Activated CD4-positive, alpha-beta T cell treated with anti-CD3 and anti-CD28 coated beads, Interleukin-2, amount 10 ng/mL, durations not matched to agents 7 days and 5 days (primary cell): ENCODE results near the gene RAB34. TPM values are rescaled to one million over a fixed set of nuclear protein-coding genes. Genes with fewer than 3 reads are reported as not detected.

ENCODE experiments used
- CTCF ChIA-PET: fragments of 350-600 bp; sonication (Branson Sonifier 250); formaldehyde crosslinking; loops from one replicate; lab custom pipeline; 2021; ENCODE audit warnings: antibody characterized with exemption; lab: Charles Lee
- POLR2A ChIA-PET: fragments of 350-600 bp; sonication (Branson Sonifier 250); formaldehyde crosslinking; loops from one replicate; lab custom pipeline; 2021; ENCODE audit warnings: antibody characterized with exemption; lab: Charles Lee
- DNase-seq: peaks from one replicate; pipeline ENCODE4 v3.0.0-alpha.2; 2020
- H3K27ac Mint-ChIP-seq: one replicate; pipeline ENCODE4 v1.8.0; 2021; ENCODE audit warnings: mild to moderate bottlenecking, moderate library complexity, mixed read lengths
- H3K27me3 Mint-ChIP-seq: one replicate; pipeline ENCODE4 v1.8.0; 2021; ENCODE audit warnings: mixed read lengths
- H3K36me3 Mint-ChIP-seq: one replicate; pipeline ENCODE4 v1.8.0; 2021; ENCODE audit warnings: low read depth, mixed read lengths
- H3K4me1 Mint-ChIP-seq: one replicate; pipeline ENCODE4 v1.8.0; 2021; ENCODE audit warnings: mixed read lengths
- H3K4me3 Mint-ChIP-seq: one replicate; pipeline ENCODE4 v1.8.0; 2021; ENCODE audit warnings: mild to moderate bottlenecking, moderate library complexity, mixed read lengths
- H3K9me3 Mint-ChIP-seq: one replicate; pipeline ENCODE4 v1.8.0; 2021; ENCODE audit warnings: mixed read lengths
- total RNA-seq, 2 experiments: library from RNA; stranded (reverse); gene quantifications; one replicate each; pipeline ENCODE4 v1.2.3, GENCODE V29; 2021

The RAB34 gene
- total RNA-seq, 2 experiments from 2014 or later: 11.0 to 11.8 TPM

DNA sequence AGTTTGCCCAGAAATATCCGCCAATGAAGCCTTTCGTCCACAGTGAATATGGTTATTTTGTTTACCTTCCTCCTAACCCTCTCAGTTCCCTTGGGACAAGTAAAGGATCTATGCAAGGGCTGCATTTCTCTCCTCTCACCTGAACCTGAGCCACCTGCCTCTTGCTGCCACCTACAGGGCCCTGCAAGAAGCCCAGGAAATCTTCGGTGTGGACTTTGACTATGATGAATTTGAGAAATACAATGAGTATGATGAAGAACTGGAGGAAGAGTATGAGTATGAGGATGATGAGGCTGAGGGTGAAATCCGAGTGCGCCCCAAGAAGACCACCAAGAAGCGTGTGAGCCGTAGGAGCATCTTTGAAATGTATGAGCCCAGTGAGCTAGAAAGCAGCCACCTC, 41.7 kb downstream of the RAB34 start:
- Mint-ChIP-seq H3K36me3 (peaks cover 63% of the 10 kb centered on the region), H3K9me3 (no peaks in the 10 kb centered on the region), H3K27me3 (no peaks in the 10 kb centered on the region), H3K27ac (peak overlapping the region; percentile 17), H3K4me3 (no peak overlapping the region), H3K4me1 (no peaks in the 10 kb centered on the region)
- ChIA-PET CTCF (interaction anchor here (1.6 to 2.0 kb wide), 3 partner anchors 13 to 50 kb away, joined by 3 to 7 read pairs (median 5); partner anchors contain the start of genes SDF2, SUPT6H and TLCD1), POLR2A (no interaction called here)
- DNase-seq: peak; percentile 21

DNA sequence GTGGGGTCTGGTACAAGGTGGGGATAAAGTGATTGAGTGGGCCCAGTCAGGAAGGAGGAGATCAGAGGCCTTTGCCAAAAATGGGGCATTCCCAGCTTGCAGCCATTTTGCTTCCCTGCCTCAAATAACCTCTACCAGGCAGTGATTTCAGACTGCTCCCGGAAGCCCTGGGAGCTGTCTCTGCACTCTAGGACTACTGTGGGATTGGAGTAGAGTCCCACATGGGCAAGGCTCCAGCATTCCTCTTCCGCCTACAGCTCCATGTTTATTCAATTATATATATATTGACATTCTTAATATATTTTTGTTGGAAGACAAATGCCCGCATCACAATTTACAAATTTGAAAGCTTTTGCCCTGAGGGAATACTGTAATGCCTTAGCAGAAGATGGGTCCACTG, 42.2 kb downstream of the RAB34 start:
- POLR2A ChIA-PET: no interaction called here
- no peak overlapping the region for H3K4me3 Mint-ChIP-seq
- H3K4me1 Mint-ChIP-seq: no peaks in the 10 kb centered on the region
- CTCF ChIA-PET: interaction anchor here (0.8 to 2.0 kb wide), 4 partner anchors 12 to 51 kb away, joined by 3 to 7 read pairs (median 4); partner anchors contain the start of genes SDF2, SUPT6H and TLCD1
- no peaks in the 10 kb centered on the region for H3K27me3 Mint-ChIP-seq
- H3K36me3 Mint-ChIP-seq: peaks cover 60% of the 10 kb centered on the region
- H3K27ac Mint-ChIP-seq: no peak overlapping the region
- H3K9me3 Mint-ChIP-seq: no peaks in the 10 kb centered on the region
- DNase-seq: no peak

DNA sequence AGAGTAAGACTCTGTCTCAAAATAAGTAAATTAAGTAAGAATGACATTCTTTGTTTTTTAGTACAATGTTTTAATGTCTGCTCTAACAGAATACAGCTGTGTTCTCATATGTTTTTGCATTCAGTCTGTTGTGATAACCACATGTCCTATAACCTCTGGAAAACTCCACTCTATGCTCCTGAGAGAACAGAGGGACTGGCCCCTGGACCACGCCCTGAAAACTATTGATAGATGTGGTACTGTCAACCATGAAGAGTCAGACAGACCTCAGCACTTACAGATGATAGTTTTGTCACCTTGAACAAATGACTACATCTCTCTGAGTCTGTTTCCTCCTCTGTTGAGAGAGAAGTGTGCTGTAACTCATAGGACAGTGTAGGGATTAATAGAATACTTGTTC, 47.8 kb downstream of the RAB34 start:
- Mint-ChIP-seq H3K27ac (no peak overlapping the region), H3K9me3 (no peaks in the 10 kb centered on the region), H3K36me3 (peaks cover 52% of the 10 kb centered on the region), H3K4me1 (peaks cover 18% of the 10 kb centered on the region), H3K4me3 (no peak overlapping the region), H3K27me3 (no peaks in the 10 kb centered on the region)
- ChIA-PET POLR2A (no interaction called here), CTCF (no interaction called here)
- DNase-seq: no peak

DNA sequence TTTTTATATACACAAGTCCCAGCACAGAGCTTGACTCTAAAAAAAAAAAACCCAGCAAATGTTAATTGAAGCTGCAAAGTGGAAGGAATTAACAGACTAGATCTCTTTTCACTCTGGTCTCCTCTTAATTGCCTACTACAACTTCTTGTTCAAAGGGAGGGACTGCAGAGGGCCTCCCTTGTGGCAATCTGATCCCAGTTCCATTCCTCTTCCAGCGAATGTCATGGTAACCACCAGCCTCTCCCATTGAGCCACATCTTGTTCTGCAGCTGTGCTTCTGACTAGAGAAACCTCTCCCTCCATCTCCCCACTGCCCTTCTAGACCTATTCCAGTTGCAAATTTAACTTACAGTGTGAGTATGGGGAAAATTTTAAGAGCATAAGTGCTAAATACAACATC, 49.8 kb downstream of the RAB34 start:
- Mint-ChIP-seq H3K4me3 (no peak overlapping the region), H3K27me3 (no peaks in the 10 kb centered on the region), H3K36me3 (peaks cover 45% of the 10 kb centered on the region), H3K9me3 (no peaks in the 10 kb centered on the region), H3K4me1 (peaks cover 37% of the 10 kb centered on the region), H3K27ac (no peak overlapping the region)
- POLR2A ChIA-PET: no interaction called here
- CTCF ChIA-PET: interaction anchor here (0.6 to 3.2 kb wide), 5 partner anchors 10 to 24 kb away, joined by 3 to 12 read pairs (median 4); no protein-coding TSS in a partner anchor
- DNase-seq: no peak

DNA sequence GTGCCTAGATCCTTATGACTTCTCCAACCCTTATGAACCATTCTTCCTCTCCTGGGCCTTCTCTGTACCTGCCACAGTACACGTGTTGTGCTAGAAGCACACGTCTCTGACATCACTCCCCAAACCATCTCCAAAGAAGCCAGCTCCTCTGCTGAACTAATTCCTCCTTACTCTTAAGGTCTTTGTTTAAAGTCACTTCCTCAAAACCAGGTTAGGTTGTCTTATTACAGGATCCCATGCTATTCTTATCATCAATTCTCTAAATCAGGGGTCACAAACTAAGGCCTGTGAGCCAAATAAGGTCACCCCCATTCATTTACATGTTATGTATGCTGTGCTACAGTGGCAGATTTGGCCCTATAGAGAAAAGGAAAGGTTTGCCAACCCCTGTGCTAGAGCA, 51.7 kb downstream of the RAB34 start:
- Mint-ChIP-seq H3K4me3 (no peak overlapping the region), H3K4me1 (peaks cover 45% of the 10 kb centered on the region), H3K36me3 (peaks cover 32% of the 10 kb centered on the region), H3K27me3 (no peaks in the 10 kb centered on the region), H3K27ac (no peak overlapping the region), H3K9me3 (no peaks in the 10 kb centered on the region)
- POLR2A ChIA-PET: no interaction called here
- CTCF ChIA-PET: interaction anchor here (3.2 kb wide), 1 partner anchor 10 kb away, joined by 12 read pairs; no protein-coding TSS in a partner anchor
- DNase-seq: no peak

Other genes with a start within 250 kb of the RAB34 start
- gene SLC13A2, start 244.2 kb downstream of the RAB34 start, total RNA-seq: not detected
- gene FOXN1, start 211.5 kb downstream of the RAB34 start, total RNA-seq: not detected
- gene UNC119, start 165.2 kb downstream of the RAB34 start, total RNA-seq: 10 to 100 TPM; 38.6 to 46.6 TPM
- gene PIGS, start 146.3 kb downstream of the RAB34 start, total RNA-seq: 10 to 100 TPM; 61.7 to 62.6 TPM
- 10 to 100 TPM; 61.4 to 63.4 TPM for gene ALDOC, start 141.0 kb downstream of the RAB34 start, total RNA-seq
- 100 to 1,000 TPM; 139 to 147 TPM for gene SPAG5, start 118.8 kb downstream of the RAB34 start, total RNA-seq
- 10 to 100 TPM; 18.4 to 20.6 TPM for gene RSKR, start 103.7 kb downstream of the RAB34 start, total RNA-seq
- 100 to 1,000 TPM; 144 to 145 TPM for gene BLTP2, start 72.7 kb downstream of the RAB34 start, total RNA-seq
- 10 to 100 TPM; 43.9 to 53.2 TPM for gene SDF2, start 56.0 kb downstream of the RAB34 start, total RNA-seq
- gene SUPT6H, start 55.7 kb downstream of the RAB34 start, total RNA-seq: 10 to 100 TPM; 78.4 to 78.7 TPM
- gene PROCA1, start 6.0 kb downstream of the RAB34 start, total RNA-seq: 1 to 10 TPM; 5.5 to 5.7 TPM
- gene RPL23A, start 2.1 kb upstream of the RAB34 start, total RNA-seq: 1,000 to 10,000 TPM; 1,884 to 2,250 TPM
- gene TLCD1, start 8.4 kb upstream of the RAB34 start, total RNA-seq: 1 to 10 TPM; 2.1 to 2.3 TPM
- gene NEK8, start 10.9 kb upstream of the RAB34 start, total RNA-seq: 1 to 10 TPM; 7.3 TPM
- gene TRAF4, start 26.1 kb upstream of the RAB34 start, total RNA-seq: 10 to 100 TPM; 44.9 to 45.1 TPM
- 10 to 100 TPM; 15.7 to 17.9 TPM for gene FAM222B, start 124.9 kb upstream of the RAB34 start, total RNA-seq
- gene ERAL1, start 137.1 kb upstream of the RAB34 start, total RNA-seq: 10 to 100 TPM; 40.8 to 42.9 TPM
- gene FLOT2, start 179.9 kb upstream of the RAB34 start, total RNA-seq: 100 to 1,000 TPM; 200 to 212 TPM
- 10 to 100 TPM; 26.8 to 27.8 TPM for gene DHRS13, start 185.2 kb upstream of the RAB34 start, total RNA-seq
- gene PHF12, start 233.7 kb upstream of the RAB34 start, total RNA-seq: 10 to 100 TPM; 72.3 to 78.1 TPM